Heart left ventricle (tissue), 13 donors: ENCODE measurements around the gene FOXN1.

Source experiments
- POLR2A ChIP-seq, 2 donors: fragments of 450-650 bp; IDR thresholded peaks; one replicate each; pipeline ENCODE4 v1.6.1; 2017; ENCODE audit warnings: antibody characterized with exemption in 2 of 2, mild to moderate bottlenecking in 2 of 2, moderate library complexity in 2 of 2
- TF ChIP-seq, protein P1 (sequence below), 12 donors: fragments of 200-600 bp; sonication (generic) in 4 of 12; IDR thresholded peaks; one replicate each; pipeline versions ENCODE4 v1.5.0 to v1.8.0; 2018 to 2022; ENCODE audit warnings: antibody characterized with exemption in 12 of 12, mild to moderate bottlenecking in 5 of 12
- donor health status: ischemic (EF 13 %, LVEDD 7.1; RV severe dilation, severe dysfunction).
- donor health status: DM: no; HTN: yes; CAD: no.
- donor health status: DM: no; HTN: no; CAD: no.
- donor health status: ischemic (EF 25% LVEDD 6.9; RV normal size, moderate dysfunction).
- donor health status: ischemic (EF 25% LVEDD 5.7; RV mildly dilated, moderate dysfunction).
- donor health status: ischemic (EF 35%, LVEDD 5.7; RV mildly dilated, moderate dysfunction).
- donor health status: nonischemic (EF 11% LVEDD 7.7; RV severe dilation, severe dysfunction).
- donor health status: DM: yes; HTN: yes; CAD: no.
- donor health status: PGD.
- donor health status: ischemic (EF 29% LVEDD 5.4; RV normal size, mild dysfunction).
- donor health status: nonischemic (EF 23%, LVEDD 6.1; RV moderate dilation, normal function).

DNA sequence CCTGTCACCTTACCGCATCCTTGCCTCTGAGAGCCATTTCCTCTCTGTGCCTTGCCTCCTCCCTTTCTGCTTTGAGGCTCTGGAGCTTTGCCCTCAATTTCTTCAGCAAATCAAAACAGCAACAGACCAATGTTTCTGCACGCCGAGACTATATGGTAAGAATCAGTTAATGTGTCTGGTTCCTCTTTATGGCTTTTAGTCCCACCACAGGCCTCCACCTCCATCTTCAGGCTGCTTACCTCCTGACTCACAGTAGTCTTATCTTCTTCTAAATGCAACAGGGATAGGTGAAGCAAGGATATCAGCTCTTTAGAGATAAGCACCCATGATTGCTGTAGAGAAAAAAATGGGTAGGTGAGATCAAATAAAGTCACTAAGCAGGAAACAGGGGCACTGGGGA, 79.7 kb downstream of the FOXN1 start:
- TF ChIP-seq, protein P1, sequence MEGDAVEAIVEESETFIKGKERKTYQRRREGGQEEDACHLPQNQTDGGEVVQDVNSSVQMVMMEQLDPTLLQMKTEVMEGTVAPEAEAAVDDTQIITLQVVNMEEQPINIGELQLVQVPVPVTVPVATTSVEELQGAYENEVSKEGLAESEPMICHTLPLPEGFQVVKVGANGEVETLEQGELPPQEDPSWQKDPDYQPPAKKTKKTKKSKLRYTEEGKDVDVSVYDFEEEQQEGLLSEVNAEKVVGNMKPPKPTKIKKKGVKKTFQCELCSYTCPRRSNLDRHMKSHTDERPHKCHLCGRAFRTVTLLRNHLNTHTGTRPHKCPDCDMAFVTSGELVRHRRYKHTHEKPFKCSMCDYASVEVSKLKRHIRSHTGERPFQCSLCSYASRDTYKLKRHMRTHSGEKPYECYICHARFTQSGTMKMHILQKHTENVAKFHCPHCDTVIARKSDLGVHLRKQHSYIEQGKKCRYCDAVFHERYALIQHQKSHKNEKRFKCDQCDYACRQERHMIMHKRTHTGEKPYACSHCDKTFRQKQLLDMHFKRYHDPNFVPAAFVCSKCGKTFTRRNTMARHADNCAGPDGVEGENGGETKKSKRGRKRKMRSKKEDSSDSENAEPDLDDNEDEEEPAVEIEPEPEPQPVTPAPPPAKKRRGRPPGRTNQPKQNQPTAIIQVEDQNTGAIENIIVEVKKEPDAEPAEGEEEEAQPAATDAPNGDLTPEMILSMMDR (IDR thresholded peaks at IDR 0.05), result no peak
- TF ChIP-seq POLR2A (IDR thresholded peaks at IDR 0.05), result no peak
